H1 (cell line): ENCODE results near the gene FAM53C. TPM values are rescaled to one million over a fixed set of nuclear protein-coding genes. Genes with fewer than 3 reads are reported as not detected.

Source experiments
- CHD2 ChIP-seq: IDR thresholded peaks from 2 replicates; pipeline ENCODE4 v1.6.1; 2012; ENCODE audit warnings: low read length, improper control_type of control experiment
- EZH2 ChIP-seq: fragments of 200-600 bp; sonication (generic); IDR thresholded peaks from 2 replicates; pipeline ENCODE4 v1.7.1; 2012; ENCODE audit warnings: low read depth, mild to moderate bottlenecking, moderate library complexity, low read length, inconsistent platforms; ENCODE audit not compliant: severe bottlenecking
- GABPA ChIP-seq: IDR thresholded peaks from 2 replicates; pipeline ENCODE4 v1.6.1; 2011; ENCODE audit warnings: mild to moderate bottlenecking, low read length, moderate library complexity, borderline replicate concordance; ENCODE audit not compliant: insufficient read depth
- HDAC6 ChIP-seq: IDR thresholded peaks from one replicate; pipeline ENCODE4 v1.7.1; 2012; ENCODE audit warnings: low read depth, mild to moderate bottlenecking, inconsistent platforms, low read length, moderate library complexity
- NANOG ChIP-seq: IDR thresholded peaks from 2 replicates; pipeline ENCODE4 v1.6.1; 2011; ENCODE audit warnings: low read length, low read depth, mild to moderate bottlenecking, inconsistent platforms; ENCODE audit not compliant: insufficient read depth, poor library complexity, severe bottlenecking
- NRF1 ChIP-seq: IDR thresholded peaks from 2 replicates; pipeline ENCODE4 v1.6.1; 2011; ENCODE audit warnings: mild to moderate bottlenecking, low read depth, low read length, improper control_type of control experiment
- SIN3A ChIP-seq, 2 experiments: IDR thresholded peaks in 1 of 2; conservative IDR thresholded peaks in 1 of 2; 2 replicates each; pipeline ENCODE4 v1.6.1; 2011 to 2012; ENCODE audit warnings: low read length in 2 of 2, improper control_type of control experiment in 1 of 2, low read depth in 1 of 2, mild to moderate bottlenecking in 1 of 2
- SUZ12 ChIP-seq: fragments of 200-600 bp; sonication (generic); IDR thresholded peaks from 2 replicates; pipeline ENCODE4 v1.6.1; 2012; ENCODE audit warnings: mild to moderate bottlenecking, inconsistent platforms, low read length, moderate library complexity, mixed read lengths
- TCF12 ChIP-seq: IDR thresholded peaks from 2 replicates; pipeline ENCODE4 v1.6.1; 2011; ENCODE audit warnings: low read depth, mild to moderate bottlenecking, low read length
- YY1 ChIP-seq: IDR thresholded peaks from 2 replicates; pipeline ENCODE4 v1.6.1; 2011; ENCODE audit warnings: low read depth, mild to moderate bottlenecking, low read length
- polyA plus RNA-seq, 7 experiments: library from polyadenylated mRNA; depleted of rRNA in 3 of 7; stranded (reverse) in 5 of 7; unstranded in 2 of 7; fragments of >200 nt in 5 of 7; fragments of 200-250 nt in 2 of 7; gene quantifications; 1 replicate in 5 of 7; 2 replicates in 1 of 7; 4 replicates in 1 of 7; pipeline versions ENCODE4 v1.2.1 to v1.2.3, GENCODE V29; 2011 to 2013; ENCODE audit warnings: missing spikeins in 2 of 7, mixed read lengths in 2 of 7
- total RNA-seq: library from RNA; stranded (reverse); fragmentation: NEBNext Ultra II Directional; extraction: Animal tissue kit (Norgen Biotek cat#: 25700); gene quantifications from 2 replicates; pipeline ENCODE4 v1.2.1, GENCODE V29; 2021

The FAM53C gene
- total and polyA plus RNA-seq, 2 of the 8 experiments (the other 6 are each of a cell fraction or from before 2014, with no cell fraction given): 57.6 to 75.3 TPM

GRCh38 chr5:138337685-138338410, at the start of gene FAM53C (continued):
- TF ChIP-seq NRF1 (no peak), NANOG (peak; percentile 3), HDAC6 (no peak), YY1 (no peak), EZH2 (no peak), CHD2 (peak; percentile 35; the same call in 1 of the 2 replicates), SIN3A (conservative IDR thresholded peaks at IDR 0.05 in 1 of 2, IDR thresholded peaks at IDR 0.05 in 1 of 2; ENCODE audit: low read depth in 1 of 2, low read length in 2 of 2) (peak in 1 of 2 experiments; percentile 22; a peak in 1 of 4 replicates), GABPA (no peak), SUZ12 (no peak), TCF12 (peak; percentile 70; the same call in 1 of the 2 replicates)
